H1 (cell line): ENCODE data around the gene ENOX2. TPM values are rescaled to one million over a fixed set of nuclear protein-coding genes. Genes with fewer than 3 reads are reported as not detected.

ENCODE experiments used
- polyA plus RNA-seq, 7 experiments: library from polyadenylated mRNA; depleted of rRNA in 3 of 7; stranded (reverse) in 5 of 7; unstranded in 2 of 7; fragments of >200 nt in 5 of 7; fragments of 200-250 nt in 2 of 7; gene quantifications; 1 replicate in 5 of 7; 2 replicates in 1 of 7; 4 replicates in 1 of 7; pipeline versions ENCODE4 v1.2.1 to v1.2.3, GENCODE V29; 2011 to 2013; ENCODE audit warnings: missing spikeins in 2 of 7, mixed read lengths in 2 of 7
- total RNA-seq: library from RNA; stranded (reverse); fragmentation: NEBNext Ultra II Directional; extraction: Animal tissue kit (Norgen Biotek cat#: 25700); gene quantifications from 2 replicates; pipeline ENCODE4 v1.2.1, GENCODE V29; 2021

Gene ENOX2
- total and polyA plus RNA-seq, 2 of the 8 experiments (the other 6 are each of a cell fraction or from before 2014, with no cell fraction given): 4.5 to 12.3 TPM

Other genes with a start within 250 kb of the ENOX2 start
- 0.32 and 0.63 TPM in 2 replicates for gene ARHGAP36, start 155.1 kb upstream of the ENOX2 start, total RNA-seq
- gene ARHGAP36, start 155.1 kb upstream of the ENOX2 start, polyA plus RNA-seq (2011; rRNA removed): 0.30 and 0.38 TPM in 2 replicates